CD8-positive, alpha-beta memory T cell (primary cell): ENCODE data around the gene IL16. TPM values are rescaled to one million over a fixed set of nuclear protein-coding genes. Genes with fewer than 3 reads are reported as not detected.

Source experiments
- CTCF ChIA-PET: fragments of 350-600 bp; sonication (Branson Sonifier 250); formaldehyde crosslinking; loops from one replicate; lab custom pipeline; 2021; ENCODE audit warnings: antibody characterized with exemption; lab: Charles Lee
- POLR2A ChIA-PET: fragments of 350-600 bp; sonication (Branson Sonifier 250); formaldehyde crosslinking; loops from one replicate; lab custom pipeline; 2021; ENCODE audit warnings: antibody characterized with exemption; lab: Charles Lee
- DNase-seq, 5 donors: peaks; one replicate each; pipeline versions ENCODE4 v3.0.0 to v3.0.0-alpha.2; 2020 to 2022; ENCODE audit warnings: mixed read lengths in 1 of 5
- H3K27ac ChIP-seq: one replicate; pipeline ENCODE4 v1.7.0; 2013; ENCODE audit warnings: low read depth, mild to moderate bottlenecking, low read length, moderate library complexity
- H3K27me3 ChIP-seq: 2 replicates; pipeline ENCODE4 v1.7.0; 2013; ENCODE audit warnings: low read length, mild to moderate bottlenecking; ENCODE audit not compliant: insufficient read depth, poor library complexity, severe bottlenecking
- H3K36me3 ChIP-seq: 2 replicates; pipeline ENCODE4 v1.7.0; 2013; ENCODE audit warnings: mild to moderate bottlenecking, low read length, moderate library complexity; ENCODE audit not compliant: insufficient read depth
- H3K4me1 ChIP-seq: 2 replicates; pipeline ENCODE4 v1.7.0; 2013; ENCODE audit warnings: mild to moderate bottlenecking, low read length, moderate library complexity; ENCODE audit not compliant: insufficient read depth
- H3K4me3 ChIP-seq: 2 replicates; pipeline ENCODE4 v1.7.0; 2013; ENCODE audit warnings: mild to moderate bottlenecking, low read length
- H3K9me3 ChIP-seq: 2 replicates; pipeline ENCODE4 v1.7.0; 2013; ENCODE audit warnings: mild to moderate bottlenecking, low read length
- H3K27ac Mint-ChIP-seq, 8 donors: one replicate each; pipeline ENCODE4 v1.8.0; 2020 to 2021; ENCODE audit warnings: mixed read lengths in 8 of 8, mild to moderate bottlenecking in 6 of 8, inconsistent platforms in 3 of 8, moderate library complexity in 3 of 8
- H3K27me3 Mint-ChIP-seq, 2 donors: one replicate each; pipeline ENCODE4 v1.8.0; 2020 to 2021; ENCODE audit warnings: mixed read lengths in 2 of 2, mild to moderate bottlenecking in 1 of 2, moderate library complexity in 1 of 2
- H3K36me3 Mint-ChIP-seq, 3 donors: one replicate each; pipeline ENCODE4 v1.8.0; 2020 to 2021; ENCODE audit warnings: mixed read lengths in 3 of 3, inconsistent platforms in 1 of 3, mild to moderate bottlenecking in 1 of 3
- H3K4me1 Mint-ChIP-seq, 3 donors: one replicate each; pipeline ENCODE4 v1.8.0; 2020 to 2021; ENCODE audit warnings: mixed read lengths in 3 of 3, inconsistent platforms in 1 of 3, mild to moderate bottlenecking in 1 of 3
- H3K4me3 Mint-ChIP-seq, 7 donors: one replicate each; pipeline ENCODE4 v1.8.0; 2020 to 2021; ENCODE audit warnings: mixed read lengths in 7 of 7, mild to moderate bottlenecking in 6 of 7, moderate library complexity in 4 of 7, inconsistent platforms in 2 of 7
- H3K9me3 Mint-ChIP-seq, 5 donors: one replicate each; pipeline ENCODE4 v1.8.0; 2020 to 2022; ENCODE audit warnings: mixed read lengths in 5 of 5, mild to moderate bottlenecking in 3 of 5, moderate library complexity in 2 of 5, inconsistent platforms in 1 of 5
- polyA plus RNA-seq: library from polyadenylated mRNA; unstranded; fragments of 300-500 nt; fragmentation: Illumina TruSeq; gene quantifications from one replicate; pipeline ENCODE4 v1.2.3, GENCODE V29; 2021
- total RNA-seq, 2 experiments: library from RNA; stranded (reverse); gene quantifications; one replicate each; pipeline ENCODE4 v1.2.3, GENCODE V29; 2021

IL16 gene
- total and polyA plus RNA-seq, 3 experiments from 2014 or later: 73.4 to 310 (median 73.8) TPM

DNA sequence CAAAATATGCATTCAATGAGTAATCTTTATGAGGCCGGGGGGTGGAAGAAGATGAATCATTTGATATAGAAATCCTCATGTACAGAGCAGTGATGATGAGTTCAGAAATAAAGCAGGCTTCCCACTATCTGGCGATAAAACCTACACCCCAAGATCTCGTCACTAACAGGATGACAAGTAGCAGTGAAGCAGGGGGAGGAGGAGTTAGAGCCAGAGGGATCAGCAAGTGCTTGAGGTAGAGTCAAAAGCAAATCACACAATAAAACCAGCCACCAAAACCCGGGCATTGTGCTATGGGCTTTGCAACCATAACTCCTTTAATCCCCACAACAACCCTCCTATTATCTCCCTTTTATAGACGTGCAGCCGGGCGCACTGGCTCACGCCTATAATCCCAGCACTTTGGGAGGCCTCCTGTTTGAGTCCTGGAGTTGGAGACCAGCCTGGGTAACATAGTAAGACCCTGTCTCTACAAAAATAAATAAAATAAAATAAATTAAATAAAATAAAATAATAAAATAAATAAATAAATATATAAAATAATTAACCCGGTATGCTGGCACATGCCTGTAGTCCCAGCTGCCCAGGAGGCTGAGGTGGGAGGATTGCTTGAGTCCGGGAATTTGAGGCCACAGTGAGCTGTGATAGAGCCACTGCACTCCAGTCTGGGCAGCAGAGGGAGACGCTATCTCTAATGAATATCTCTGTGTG, 74.3 kb downstream of the IL16 start:
- peak overlapping the region in 1 of 8 donors; percentile 67 for H3K27ac Mint-ChIP-seq
- H3K9me3 Mint-ChIP-seq: no peaks in the 10 kb centered on the region
- ChIA-PET CTCF (interaction anchor here (1.4 to 5.3 kb wide), 2 partner anchors 124 to 129 kb away, joined by 3 to 67 read pairs; no protein-coding TSS in a partner anchor), POLR2A (no interaction called here)
- Histone ChIP-seq H3K36me3 (no peaks in the 10 kb centered on the region), H3K4me3 (no peak overlapping the region), H3K9me3 (no peaks in the 10 kb centered on the region), H3K27ac (no peak overlapping the region), H3K27me3 (no peaks in the 10 kb centered on the region), H3K4me1 (peaks cover 16% of the 10 kb centered on the region)
- H3K36me3 Mint-ChIP-seq: peaks cover 0 to 2% (median 0%) of the 10 kb centered on the region in 3 donors
- no peak overlapping the region for H3K4me3 Mint-ChIP-seq
- DNase-seq: no peak
- H3K4me1 Mint-ChIP-seq: peaks cover 19 to 23% (median 20%) of the 10 kb centered on the region in 3 donors
- H3K27me3 Mint-ChIP-seq: peaks cover 0 to 3% of the 10 kb centered on the region in 2 donors

DNA sequence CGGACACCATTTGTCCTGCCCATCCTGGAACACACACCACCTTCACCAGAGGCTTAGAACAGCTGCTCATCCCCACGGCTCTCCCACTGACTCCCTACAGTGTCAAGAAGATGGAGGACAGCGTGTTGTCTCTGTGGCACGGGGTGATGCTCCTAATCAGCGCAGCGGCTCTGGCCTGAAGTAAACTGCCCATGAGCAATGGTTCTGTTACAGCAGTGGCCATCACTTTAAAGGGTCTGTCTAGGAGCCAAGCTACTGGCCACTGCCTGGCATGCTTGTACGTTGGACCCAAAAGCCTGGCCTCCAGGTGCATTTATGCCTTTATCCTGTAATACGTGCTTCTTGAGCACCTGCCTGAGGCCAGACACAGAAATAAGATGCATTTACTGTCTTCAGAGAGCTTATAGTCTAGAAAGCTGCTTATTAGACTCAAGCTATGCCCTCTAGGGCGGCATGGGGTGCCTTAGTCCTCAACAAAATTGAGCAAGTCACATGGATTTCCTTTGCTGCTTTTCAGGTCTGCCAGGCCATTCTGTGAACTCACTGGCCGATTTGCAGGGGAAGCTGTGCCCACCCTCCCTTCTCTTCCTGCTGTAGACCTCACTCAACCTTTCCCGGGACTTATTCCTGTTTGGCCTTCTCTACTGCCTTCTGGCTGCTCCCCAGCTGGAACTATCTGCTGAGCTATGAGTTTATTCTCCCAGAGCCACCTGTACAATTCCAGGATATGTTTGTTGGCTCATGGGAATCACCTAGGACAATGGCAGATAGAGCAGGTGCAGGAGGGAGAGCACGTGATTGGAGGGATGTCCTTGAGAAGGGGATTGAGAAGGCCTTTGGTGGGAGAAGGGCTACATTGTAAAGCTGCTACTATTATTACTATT, 75.3 kb downstream of the IL16 start:
- CTCF ChIA-PET: interaction anchor here (0.8 to 6.7 kb wide), 7 partner anchors 22 to 139 kb away, joined by 3 to 67 read pairs (median 3); no protein-coding TSS in a partner anchor
- Mint-ChIP-seq H3K9me3 (peaks cover 3 to 6% (median 4%) of the 10 kb centered on the region in 5 donors), H3K36me3 (peaks cover 2 to 7% (median 5%) of the 10 kb centered on the region in 3 donors), H3K4me1 (peaks cover 14 to 21% (median 21%) of the 10 kb centered on the region in 3 donors), H3K27me3 (peaks cover 0 to 3% of the 10 kb centered on the region in 2 donors), H3K4me3 (no peak overlapping the region), H3K27ac (peak overlapping the region in 1 of 8 donors; percentile 26)
- no peak for DNase-seq
- H3K27me3 ChIP-seq: no peaks in the 10 kb centered on the region
- H3K4me1 ChIP-seq: peaks cover 17% of the 10 kb centered on the region
- H3K36me3 ChIP-seq: no peaks in the 10 kb centered on the region
- no peak overlapping the region for H3K27ac ChIP-seq
- H3K9me3 ChIP-seq: no peaks in the 10 kb centered on the region
- POLR2A ChIA-PET: no interaction called here
- no peak overlapping the region for H3K4me3 ChIP-seq

DNA sequence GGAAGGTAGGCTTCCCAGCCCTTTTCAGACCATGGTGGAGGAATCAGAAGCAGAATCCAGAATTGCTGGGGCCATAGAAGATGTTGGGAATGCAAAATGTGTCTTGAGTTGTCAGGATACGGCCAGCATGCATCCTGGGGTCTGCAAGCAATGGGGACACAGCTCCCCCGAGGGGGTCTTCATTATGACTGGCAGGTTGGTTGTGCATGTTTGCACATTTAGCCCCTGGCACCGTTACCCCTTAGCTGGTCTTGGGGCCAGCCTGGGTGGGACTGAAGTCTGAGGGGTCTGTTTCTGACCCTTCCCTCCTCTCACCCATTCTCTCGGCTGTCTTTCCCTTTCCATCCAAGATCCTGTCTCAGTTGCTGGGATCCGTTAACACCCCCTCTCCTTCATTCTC, 76.5 kb downstream of the IL16 start:
- no peak overlapping the region for H3K4me3 Mint-ChIP-seq
- no peak overlapping the region for H3K27ac Mint-ChIP-seq
- H3K27me3 Mint-ChIP-seq: peaks cover 0 to 1% of the 10 kb centered on the region in 2 donors
- POLR2A ChIA-PET: no interaction called here
- no peak for DNase-seq
- Histone ChIP-seq H3K9me3 (no peaks in the 10 kb centered on the region), H3K36me3 (no peaks in the 10 kb centered on the region), H3K27me3 (no peaks in the 10 kb centered on the region), H3K4me1 (peaks cover 17% of the 10 kb centered on the region), H3K4me3 (no peak overlapping the region), H3K27ac (no peak overlapping the region)
- peaks cover 16 to 21% (median 21%) of the 10 kb centered on the region in 3 donors for H3K4me1 Mint-ChIP-seq
- peaks cover 7 to 12% (median 8%) of the 10 kb centered on the region in 5 donors for H3K9me3 Mint-ChIP-seq
- peaks cover 2 to 17% (median 5%) of the 10 kb centered on the region in 3 donors for H3K36me3 Mint-ChIP-seq
- CTCF ChIA-PET: interaction anchor here (1.0 to 6.7 kb wide), 5 partner anchors 10 to 209 kb away, joined by 3 to 67 read pairs (median 19); no protein-coding TSS in a partner anchor

DNA sequence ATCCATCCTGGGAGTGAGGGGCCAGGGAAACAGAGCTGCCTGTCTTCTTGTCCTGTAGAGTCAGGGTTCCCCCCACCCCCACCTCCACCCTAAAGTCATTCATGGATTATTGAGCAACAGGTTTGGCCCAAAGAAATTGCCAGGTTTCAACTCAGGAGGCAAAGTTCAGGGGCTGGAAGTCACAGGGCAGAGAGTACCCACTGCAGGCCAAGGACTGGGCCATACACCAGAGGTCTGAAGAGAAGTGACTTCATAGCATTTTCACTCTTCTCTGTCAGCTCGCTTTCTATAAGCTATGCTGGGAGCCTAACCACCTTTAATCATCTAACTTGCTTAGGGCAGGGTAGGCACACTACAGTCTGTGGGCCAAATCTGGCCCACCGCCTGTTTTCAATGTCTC, 77.2 kb downstream of the IL16 start:
- peaks cover 17% of the 10 kb centered on the region for H3K4me1 ChIP-seq
- POLR2A ChIA-PET: no interaction called here

DNA sequence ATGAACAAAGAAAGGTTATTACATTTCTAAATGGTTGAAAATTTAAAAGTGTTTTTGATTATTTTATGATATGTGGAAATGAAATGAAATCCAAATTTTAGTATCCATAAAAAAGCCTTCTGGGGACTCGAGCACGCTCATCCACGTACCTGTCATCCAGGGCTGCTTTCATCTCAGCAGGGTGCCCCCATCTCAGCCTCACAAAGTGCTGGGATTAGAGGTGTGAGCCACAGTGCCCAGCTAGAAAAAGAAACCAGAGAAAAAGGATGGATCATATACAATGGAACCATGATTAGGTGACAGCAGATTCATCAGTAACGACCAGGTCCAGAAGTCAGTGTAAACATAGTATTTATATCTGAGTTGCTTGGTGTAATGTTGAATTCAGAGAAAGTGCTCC, 77.6 kb downstream of the IL16 start:
- peaks cover 0 to 1% of the 10 kb centered on the region in 2 donors for H3K27me3 Mint-ChIP-seq
- POLR2A ChIA-PET: no interaction called here

More for the DNA sequence above, 77.2 kb downstream of the IL16 start:
- Histone ChIP-seq H3K27me3 (no peaks in the 10 kb centered on the region), H3K9me3 (no peaks in the 10 kb centered on the region), H3K27ac (no peak overlapping the region), H3K36me3 (no peaks in the 10 kb centered on the region), H3K4me3 (no peak overlapping the region)
- peaks cover 0 to 1% of the 10 kb centered on the region in 2 donors for H3K27me3 Mint-ChIP-seq
- peaks cover 2 to 17% (median 5%) of the 10 kb centered on the region in 3 donors for H3K36me3 Mint-ChIP-seq
- H3K4me3 Mint-ChIP-seq: no peak overlapping the region
- H3K27ac Mint-ChIP-seq: no peak overlapping the region
- no peak for DNase-seq
- H3K4me1 Mint-ChIP-seq: peaks cover 17 to 21% (median 21%) of the 10 kb centered on the region in 3 donors
- H3K9me3 Mint-ChIP-seq: peaks cover 7 to 12% (median 8%) of the 10 kb centered on the region in 5 donors
- CTCF ChIA-PET: interaction anchor here (0.8 to 6.7 kb wide), 13 partner anchors 11 to 208 kb away, joined by 3 to 67 read pairs (median 6); partner anchors contain the start of gene STARD5

DNA sequence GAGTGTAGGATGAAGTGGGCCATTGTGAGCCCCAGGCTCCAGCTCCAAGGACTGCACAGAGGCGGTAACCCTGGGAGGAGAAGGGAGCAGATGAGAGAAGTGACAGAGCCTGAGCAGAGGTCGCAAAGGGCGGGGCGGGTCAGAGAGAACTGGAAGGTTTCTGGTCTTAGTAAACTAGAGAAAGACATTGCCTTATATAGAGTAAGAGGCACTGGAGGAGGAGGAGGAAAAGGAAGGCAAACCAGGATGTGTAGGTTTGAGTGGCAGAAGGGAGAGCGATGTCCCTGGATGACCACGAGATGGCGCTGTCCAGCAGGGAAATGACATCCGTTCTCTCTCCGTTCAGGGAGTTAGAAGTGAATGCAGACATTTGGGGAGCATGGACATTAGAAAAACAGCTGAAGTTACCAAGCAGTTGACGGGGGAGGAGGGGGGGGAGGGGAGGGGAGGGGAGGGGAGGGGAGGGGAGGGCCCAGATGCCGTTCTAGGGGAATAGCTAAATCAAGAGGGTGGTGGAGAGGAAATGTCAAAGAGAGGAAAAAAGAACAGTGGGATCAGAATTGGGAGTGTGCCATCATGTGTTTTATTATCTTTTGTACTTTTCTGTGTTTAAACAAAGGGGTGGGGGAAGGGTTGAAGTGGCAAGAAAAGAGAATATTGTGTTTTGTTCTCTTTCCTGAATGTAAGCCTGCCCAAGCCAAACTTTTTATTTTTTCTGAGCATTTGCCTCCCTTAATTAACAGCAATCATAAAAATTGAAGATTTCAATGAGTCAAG, 78.4 kb downstream of the IL16 start:
- Mint-ChIP-seq H3K27me3 (peaks cover 0 to 1% of the 10 kb centered on the region in 2 donors), H3K36me3 (peaks cover 2 to 17% (median 5%) of the 10 kb centered on the region in 3 donors), H3K4me3 (peak overlapping the region in 4 of 7 donors; percentile 40 to 65 (median 50)), H3K27ac (peak overlapping the region in 7 of 8 donors; percentile 1 to 91 (median 77)), H3K9me3 (peaks cover 7 to 12% (median 8%) of the 10 kb centered on the region in 5 donors), H3K4me1 (peaks cover 20 to 26% (median 26%) of the 10 kb centered on the region in 3 donors)
- CTCF ChIA-PET: interaction anchor here (0.5 to 6.7 kb wide), 32 partner anchors 9 to 206 kb away, joined by 3 to 67 read pairs (median 5); partner anchors contain the start of gene STARD5
- POLR2A ChIA-PET: interaction anchor here (0.6 to 1.0 kb wide), 3 partner anchors 27 to 36 kb away, joined by 3 read pairs; no protein-coding TSS in a partner anchor
- Histone ChIP-seq H3K27ac (no peak overlapping the region), H3K27me3 (no peaks in the 10 kb centered on the region), H3K4me1 (peaks cover 21% of the 10 kb centered on the region), H3K9me3 (no peaks in the 10 kb centered on the region), H3K36me3 (no peaks in the 10 kb centered on the region), H3K4me3 (no peak overlapping the region)
- peak; percentile 71 to 84 (median 74) for DNase-seq

More for the DNA sequence above, 77.6 kb downstream of the IL16 start:
- Histone ChIP-seq H3K27me3 (no peaks in the 10 kb centered on the region), H3K9me3 (no peaks in the 10 kb centered on the region), H3K4me1 (peaks cover 15% of the 10 kb centered on the region), H3K36me3 (no peaks in the 10 kb centered on the region), H3K4me3 (no peak overlapping the region), H3K27ac (no peak overlapping the region)
- Mint-ChIP-seq H3K36me3 (peaks cover 2 to 17% (median 5%) of the 10 kb centered on the region in 3 donors), H3K27ac (peak overlapping the region in 1 of 8 donors; percentile 1), H3K4me1 (peaks cover 17 to 21% (median 21%) of the 10 kb centered on the region in 3 donors), H3K9me3 (peaks cover 7 to 12% (median 8%) of the 10 kb centered on the region in 5 donors), H3K4me3 (no peak overlapping the region)
- DNase-seq: no peak
- CTCF ChIA-PET: interaction anchor here (0.8 to 6.7 kb wide), 20 partner anchors 8 to 207 kb away, joined by 3 to 67 read pairs (median 16); partner anchors contain the start of gene STARD5
